Activated naive CD8-positive, alpha-beta T cell treated with anti-CD3 and anti-CD28 coated beads, Interleukin-2, amount 50 U/mL, for 16 hours (primary cell): Measurements from ENCODE around the gene CPT2.
"Not testable (repeated sequence)": the region's sequence is repeated elsewhere in the genome, so short reads cannot be mapped to it uniquely, and the experiment has no call there.

ENCODE experiments used
- DNase-seq: peaks from one replicate; pipeline ENCODE4 v3.0.0-alpha.2; 2020; ENCODE audit warnings: low read depth, low spot score

CPT2 gene

GRCh38 chr1:53182111-53182593 is 14.5 kb upstream of the CPT2 start:
- peak; percentile 52 for DNase-seq

DNA sequence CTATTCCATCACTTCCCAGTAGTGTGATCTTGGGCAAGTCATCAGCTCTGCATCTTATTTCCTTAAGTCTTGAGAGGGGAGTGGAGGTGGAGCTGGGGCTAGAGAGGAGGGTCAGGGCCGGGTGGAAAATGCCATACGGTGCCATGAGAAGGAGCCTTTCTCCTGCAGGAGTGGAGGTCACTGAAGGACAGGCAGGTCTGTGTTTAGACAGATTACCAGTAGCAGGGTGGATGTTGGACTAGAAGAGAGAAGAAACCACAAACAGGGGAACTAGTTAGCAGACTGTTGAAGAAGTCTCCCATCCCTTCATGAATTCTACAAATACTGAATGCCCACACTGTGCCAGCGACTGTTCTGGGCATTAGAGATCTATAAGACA is 13.9 kb upstream of the CPT2 start:
- DNase-seq, result no peak

DNA sequence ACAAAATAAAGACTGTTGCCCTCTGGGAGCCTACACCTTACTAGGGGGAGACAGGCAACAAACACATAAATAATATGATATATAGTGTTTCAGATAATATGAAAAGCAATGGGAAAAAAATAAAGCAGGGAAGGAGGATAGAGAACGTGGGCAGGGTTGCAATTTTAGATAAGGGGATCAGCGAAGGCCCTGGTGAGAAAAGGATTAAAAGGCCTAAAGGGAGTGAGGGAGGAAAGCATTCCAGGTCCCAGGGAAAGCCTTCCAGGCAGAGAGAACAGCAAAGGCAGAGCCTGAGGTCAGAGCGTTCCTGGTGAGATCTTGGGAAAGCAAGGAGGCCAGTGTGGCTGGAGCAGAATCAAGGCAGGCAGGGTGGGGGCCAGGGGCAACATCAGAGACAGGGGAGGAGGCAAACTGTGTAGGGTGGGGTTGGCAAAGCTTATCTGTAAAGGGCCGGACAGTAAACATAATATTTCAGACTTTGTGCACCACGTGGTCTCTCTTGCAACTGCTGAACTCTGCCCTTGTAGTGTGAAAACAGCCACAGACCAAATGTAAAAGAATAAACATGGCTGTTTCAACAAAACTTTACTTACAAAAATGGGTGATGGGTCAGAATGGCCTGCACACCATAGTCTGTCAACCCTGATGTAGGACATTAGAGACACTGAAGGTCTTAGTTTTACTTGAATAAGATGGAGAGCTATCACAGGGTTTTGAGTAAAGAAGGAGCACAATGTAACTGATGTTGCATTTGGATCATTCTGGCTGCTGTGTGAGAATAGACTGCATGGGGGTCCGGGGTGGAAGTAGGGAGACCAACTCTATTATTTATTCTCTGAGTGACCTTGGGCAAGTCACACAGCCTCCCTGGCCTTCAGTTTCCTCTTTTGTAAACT is 13.3 kb upstream of the CPT2 start:
- no peak for DNase-seq

DNA sequence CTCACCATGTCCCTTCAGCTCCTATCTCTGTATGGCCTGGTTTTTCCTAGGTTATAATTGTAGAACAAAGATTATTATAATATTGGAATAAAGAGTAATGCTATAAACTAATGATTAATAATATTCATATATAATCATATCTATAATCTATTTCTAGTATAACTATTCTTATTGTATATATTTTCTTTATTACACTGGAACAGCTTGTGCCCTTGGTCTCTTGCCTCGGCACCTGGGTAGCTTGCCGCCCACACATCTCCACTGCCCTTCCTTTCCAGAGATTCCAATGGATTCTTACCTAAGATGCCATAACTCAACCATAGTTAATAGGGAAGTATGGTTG is 10.7 kb upstream of the CPT2 start:
- DNase-seq, result not testable (repeated sequence)

GRCh38 chr1:53186533-53186932 is 10.1 kb upstream of the CPT2 start:
- DNase-seq, result no peak

DNA sequence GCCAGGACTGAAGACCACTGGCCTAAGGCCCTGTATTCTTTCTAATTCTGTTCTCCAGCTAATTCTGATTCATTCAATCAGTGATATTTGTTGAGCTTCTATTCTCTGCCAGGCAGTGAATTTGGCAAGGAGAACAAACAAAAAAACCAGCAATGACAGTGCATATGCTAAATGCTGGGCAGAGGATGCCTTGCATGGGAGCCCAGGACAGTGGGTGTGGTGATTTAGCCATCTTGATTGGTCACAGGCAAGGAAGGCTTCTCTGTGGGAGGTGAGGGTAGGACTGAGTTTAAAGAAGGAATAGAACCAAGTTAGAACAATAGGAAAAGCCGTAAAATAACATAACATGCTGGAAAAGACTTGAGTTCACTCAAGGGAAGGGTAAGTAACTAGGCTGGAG is 9.2 kb upstream of the CPT2 start:
- no peak for DNase-seq

GRCh38 chr1:53188099-53188498 is 8.5 kb upstream of the CPT2 start:
- no peak for DNase-seq

- no peak for DNase-seq
Observed at GRCh38 chr1:53189061-53189460, 7.6 kb upstream of the CPT2 start.

- no peak for DNase-seq
Observed at GRCh38 chr1:53190210-53190611, 6.4 kb upstream of the CPT2 start.

- DNase-seq, result no peak
Observed at GRCh38 chr1:53195246-53196016, 1.2 kb upstream of the CPT2 start.

- no peak for DNase-seq
Observed at GRCh38 chr1:53196017-53196484, 573 bp upstream of the CPT2 start.

DNA sequence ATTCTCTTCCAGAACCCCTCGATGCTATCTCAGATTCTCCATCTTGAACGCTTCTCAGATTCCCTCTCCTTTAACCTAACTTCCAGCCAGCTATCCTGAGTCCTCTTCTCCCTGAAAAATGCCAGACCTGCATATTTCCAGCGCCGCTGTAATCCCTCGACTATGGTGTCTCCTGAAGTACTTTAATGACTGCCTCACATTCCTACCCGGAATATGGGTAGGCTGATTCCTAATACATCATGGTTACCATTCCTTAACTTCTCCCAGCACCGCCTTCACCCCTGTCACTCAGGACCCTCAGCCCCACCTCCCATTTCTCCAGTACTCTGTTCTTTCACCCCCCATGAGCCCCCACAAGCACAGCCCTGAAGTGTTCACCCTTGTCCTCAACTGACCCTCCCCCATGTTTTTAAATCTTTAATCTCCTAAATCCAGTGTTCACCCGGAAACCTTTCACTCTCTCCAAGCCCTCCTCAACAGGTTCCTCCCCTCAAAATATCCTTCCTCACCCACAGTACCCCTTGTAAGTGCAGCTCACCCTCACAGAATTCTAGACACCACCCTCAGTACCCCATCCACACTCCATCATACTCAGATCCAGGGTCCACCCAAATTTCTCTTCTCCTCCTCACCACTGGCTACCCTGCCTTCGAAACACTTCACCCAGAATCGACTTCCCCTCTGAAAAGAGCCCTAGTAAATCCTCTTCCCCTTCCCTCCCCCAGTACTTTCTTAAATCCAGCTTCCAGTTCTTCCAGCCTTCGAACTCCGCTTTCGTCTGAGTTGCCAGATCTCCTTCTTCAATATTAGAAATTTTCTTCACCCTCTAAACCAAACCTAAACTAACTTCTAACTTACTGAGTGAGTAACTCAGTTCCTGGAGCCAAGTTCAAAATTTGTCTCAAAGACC is 922 bp downstream of the CPT2 start:
- no peak for DNase-seq

GRCh38 chr1:53198241-53198651 is 1.6 kb downstream of the CPT2 start:
- no peak for DNase-seq

DNA sequence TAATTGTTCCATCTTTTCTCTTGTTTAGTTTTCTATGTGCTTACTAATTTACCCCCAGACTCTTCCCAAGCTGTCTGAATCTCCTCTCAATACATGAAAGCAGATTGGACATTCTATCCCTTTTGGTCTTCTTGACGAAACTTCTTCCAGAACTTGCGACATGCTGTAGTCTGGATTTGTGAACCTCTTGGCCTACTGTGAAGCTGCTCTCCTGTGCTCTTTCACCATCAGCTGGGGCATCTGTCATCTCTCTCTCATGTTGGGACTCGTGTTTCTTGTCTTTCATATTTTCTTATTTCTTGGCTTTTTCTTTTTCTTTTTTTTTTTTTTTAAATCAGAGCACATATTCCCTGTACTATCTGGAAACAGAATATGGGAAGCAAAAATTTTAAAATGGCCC is 6.8 kb downstream of the CPT2 start:
- no peak for DNase-seq

GRCh38 chr1:53205496-53205895 is 8.9 kb downstream of the CPT2 start:
- not testable (repeated sequence) for DNase-seq

GRCh38 chr1:53206083-53206685 is 9.6 kb downstream of the CPT2 start:
- DNase-seq, result not testable (repeated sequence)

GRCh38 chr1:53206735-53207379 is 10.2 kb downstream of the CPT2 start:
- DNase-seq, result no peak

DNA sequence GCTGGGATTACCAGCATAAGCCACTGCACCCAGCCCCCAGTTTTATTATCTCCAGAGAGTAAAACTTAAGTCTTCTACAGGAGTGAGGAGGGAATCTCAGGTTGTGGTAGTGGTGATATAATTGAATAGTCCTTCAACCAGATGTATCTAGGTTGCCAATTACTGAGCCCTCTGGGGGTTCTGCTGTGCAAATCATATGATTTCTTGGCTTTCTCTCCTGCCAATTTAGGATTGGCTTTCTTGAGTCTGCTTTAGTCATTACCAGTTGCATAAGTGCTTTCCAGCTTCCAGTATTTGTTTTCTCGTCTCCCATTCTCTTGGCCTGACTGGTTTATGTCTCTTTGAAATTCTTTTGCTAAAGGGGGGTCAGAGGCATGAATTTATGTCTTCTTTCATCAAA is 11.1 kb downstream of the CPT2 start:
- DNase-seq, result no peak

DNA sequence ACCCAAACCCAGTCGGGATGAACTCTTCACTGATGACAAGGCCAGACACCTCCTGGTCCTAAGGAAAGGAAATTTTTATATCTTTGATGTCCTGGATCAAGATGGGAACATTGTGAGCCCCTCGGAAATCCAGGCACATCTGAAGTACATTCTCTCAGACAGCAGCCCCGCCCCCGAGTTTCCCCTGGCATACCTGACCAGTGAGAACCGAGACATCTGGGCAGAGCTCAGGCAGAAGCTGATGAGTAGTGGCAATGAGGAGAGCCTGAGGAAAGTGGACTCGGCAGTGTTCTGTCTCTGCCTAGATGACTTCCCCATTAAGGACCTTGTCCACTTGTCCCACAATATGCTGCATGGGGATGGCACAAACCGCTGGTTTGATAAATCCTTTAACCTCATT is 13.7 kb downstream of the CPT2 start:
- no peak for DNase-seq

DNA sequence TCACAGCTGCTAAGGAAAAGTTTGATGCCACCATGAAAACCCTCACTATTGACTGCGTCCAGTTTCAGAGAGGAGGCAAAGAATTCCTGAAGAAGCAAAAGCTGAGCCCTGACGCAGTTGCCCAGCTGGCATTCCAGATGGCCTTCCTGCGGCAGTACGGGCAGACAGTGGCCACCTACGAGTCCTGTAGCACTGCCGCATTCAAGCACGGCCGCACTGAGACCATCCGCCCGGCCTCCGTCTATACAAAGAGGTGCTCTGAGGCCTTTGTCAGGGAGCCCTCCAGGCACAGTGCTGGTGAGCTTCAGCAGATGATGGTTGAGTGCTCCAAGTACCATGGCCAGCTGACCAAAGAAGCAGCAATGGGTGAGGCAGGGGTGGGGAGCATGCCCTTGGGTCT is 14.3 kb downstream of the CPT2 start:
- DNase-seq, result no peak
